ENCODE results near the gene KATNAL1.

Gene KATNAL1

DNA sequence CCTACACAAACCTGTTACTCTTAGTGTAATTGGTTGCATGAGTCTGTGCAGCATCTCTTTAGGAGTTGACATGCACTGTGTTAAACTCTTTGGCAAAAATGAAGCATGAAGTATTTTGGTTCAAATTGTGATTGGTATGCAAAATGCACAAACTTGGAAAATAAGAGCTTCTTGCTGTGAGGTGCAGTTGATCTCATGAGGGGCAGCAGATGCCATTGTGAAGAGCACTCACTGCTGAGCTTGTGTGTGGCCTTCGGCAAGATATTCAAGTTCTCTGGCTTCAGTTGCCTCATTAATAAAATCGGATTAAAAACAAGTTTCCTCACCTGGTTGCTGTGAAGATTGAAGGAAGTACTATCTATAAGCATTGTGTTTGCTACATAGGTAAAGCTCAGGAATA, 142.3 kb downstream of the KATNAL1 start:
- DNase-seq (ENCODE audit: low read depth, low spot score) = no peak

DNA sequence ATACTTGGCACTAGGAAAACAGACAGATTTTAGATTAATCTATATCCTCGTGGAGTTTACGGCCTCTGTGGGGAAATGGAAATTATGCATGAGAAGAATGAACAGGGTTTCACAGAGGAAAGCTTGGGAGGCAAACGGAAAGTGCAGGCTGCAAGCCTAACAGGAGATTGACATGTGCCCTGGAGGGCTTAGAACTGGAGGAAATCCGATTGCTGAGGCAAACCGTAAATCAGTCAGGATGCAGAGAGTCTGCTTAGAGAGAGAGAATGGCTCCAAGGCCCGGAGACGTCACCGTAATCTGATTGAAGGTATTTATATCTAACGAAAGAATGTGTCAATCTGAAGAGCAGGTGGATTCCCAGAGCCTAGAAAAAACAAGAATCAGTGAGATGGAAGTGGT, 143.2 kb downstream of the KATNAL1 start:
- no peak for DNase-seq (ENCODE audit: low read depth, low spot score)

- DNase-seq (ENCODE audit: low read depth, low spot score) = no peak
These were observed 143.9 kb downstream of the KATNAL1 start for GRCh38 chr13:30163441-30163840.

GRCh38 chr13:30159446-30159839, 147.9 kb downstream of the KATNAL1 start:
- peak; percentile 89 for DNase-seq (ENCODE audit: low read depth, low spot score)

DNA sequence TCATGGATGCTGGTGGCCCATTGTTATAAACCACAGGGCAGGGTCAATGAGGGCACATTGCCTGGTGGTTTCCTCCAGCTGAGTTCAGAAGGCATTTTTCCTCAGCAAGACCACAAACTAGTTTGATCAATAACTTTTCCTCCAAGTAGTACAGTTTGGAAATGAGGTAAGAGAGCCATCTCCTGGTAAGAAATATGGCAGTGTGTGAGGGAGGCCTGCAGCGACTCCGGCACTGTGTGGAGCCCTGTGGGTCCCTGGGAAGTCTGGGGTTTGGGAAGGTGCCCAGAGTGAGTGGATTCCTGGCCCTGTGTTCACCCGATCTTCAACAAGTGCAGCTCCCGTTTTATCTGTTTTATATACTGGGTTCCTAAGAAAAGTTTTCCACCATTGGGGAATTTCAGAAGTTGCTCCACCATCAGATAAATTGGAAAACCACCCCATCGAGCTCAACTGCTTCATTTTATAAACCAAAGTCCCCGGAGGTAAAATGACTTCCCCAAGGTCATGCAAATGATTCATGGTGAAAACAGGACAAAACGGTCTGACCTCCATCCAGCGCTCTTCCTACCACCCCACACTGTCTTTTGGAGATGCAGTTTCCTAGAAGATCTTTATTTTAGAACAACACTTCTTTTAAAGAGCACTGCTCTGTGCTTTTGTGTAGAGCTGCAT, 148.4 kb downstream of the KATNAL1 start:
- peak; percentile 47 for DNase-seq (ENCODE audit: low read depth, low spot score)

DNA sequence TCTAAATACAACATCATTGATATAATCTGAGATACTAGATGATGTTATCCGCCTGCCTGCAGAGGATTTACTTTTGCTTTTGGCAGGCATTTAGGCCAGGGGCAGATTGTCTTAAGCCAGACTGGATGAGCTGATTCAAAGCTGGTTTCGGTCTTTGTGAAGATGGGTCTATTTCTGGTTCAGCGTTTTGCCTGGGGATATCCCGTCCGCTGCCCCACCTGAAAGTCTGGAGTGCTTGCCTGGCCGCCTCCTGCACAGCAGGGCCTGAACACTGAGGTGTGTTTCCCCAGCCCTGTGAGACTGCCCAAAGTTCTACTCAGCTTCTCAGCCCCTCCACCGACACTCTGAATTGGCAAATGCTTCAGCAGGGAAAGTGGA, 149.7 kb downstream of the KATNAL1 start:
- no peak for DNase-seq (ENCODE audit: low read depth, low spot score)

DNA sequence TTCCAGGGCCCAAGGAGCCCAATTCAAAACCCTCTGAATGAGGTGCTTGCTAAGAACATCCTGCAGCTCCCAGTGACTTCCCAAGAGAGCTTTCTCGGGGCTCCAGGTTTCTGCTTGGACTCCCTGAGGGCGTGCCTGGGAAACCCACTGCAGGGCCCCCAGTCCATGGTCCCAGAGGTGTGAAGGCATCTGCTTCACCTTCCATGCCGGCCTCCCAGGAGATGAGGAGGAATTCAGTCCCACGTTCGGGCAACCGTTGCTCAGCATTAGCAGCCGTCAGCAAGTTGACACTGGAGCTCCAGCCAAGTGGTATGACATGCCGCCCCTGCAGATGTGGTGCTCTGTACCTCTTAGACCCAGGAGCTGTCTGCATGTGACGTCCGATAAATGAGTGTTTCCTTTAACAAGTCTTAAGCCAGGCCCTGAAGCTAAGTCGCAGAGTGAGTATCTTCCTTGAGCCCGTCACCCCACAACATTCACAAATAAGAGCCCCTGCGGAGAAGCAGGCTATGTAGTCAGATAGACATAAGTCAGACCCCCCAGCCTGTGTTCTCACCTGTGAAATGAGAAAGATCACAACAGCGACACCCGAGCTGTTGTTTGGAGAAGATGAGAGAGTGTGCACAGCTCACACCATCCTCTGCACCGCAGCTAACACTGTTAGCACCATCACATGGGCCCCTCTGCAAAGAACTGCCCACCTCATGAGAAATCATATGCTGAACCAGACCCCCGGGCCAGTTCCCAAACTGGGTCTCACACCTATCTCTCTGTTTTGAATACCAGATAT, 150.3 kb downstream of the KATNAL1 start:
- no peak for DNase-seq (ENCODE audit: low read depth, low spot score)

- no peak for DNase-seq (ENCODE audit: low read depth, low spot score)
These were observed 151.1 kb downstream of the KATNAL1 start for GRCh38 chr13:30156270-30156669.

DNA sequence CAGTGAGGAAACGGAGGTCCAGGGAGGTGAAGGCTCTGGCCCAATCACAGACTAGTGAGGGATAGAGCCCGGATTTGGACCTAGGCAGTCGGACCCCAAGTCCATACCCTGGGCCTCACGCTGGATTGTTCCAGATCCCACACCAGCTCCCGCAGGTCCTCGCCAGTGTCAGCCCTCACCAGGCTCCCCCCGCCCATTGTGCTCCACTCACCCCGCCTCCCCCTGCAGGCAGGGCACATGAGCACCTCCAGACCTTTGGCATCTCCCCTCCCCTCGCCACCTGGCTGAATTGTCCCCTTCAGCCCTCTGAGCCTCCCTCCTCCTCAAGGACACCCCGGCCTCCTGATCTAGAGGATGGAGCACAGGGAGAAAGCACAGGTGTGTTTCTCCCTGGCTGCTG, 152.4 kb downstream of the KATNAL1 start:
- no peak for DNase-seq (ENCODE audit: low read depth, low spot score)

DNA sequence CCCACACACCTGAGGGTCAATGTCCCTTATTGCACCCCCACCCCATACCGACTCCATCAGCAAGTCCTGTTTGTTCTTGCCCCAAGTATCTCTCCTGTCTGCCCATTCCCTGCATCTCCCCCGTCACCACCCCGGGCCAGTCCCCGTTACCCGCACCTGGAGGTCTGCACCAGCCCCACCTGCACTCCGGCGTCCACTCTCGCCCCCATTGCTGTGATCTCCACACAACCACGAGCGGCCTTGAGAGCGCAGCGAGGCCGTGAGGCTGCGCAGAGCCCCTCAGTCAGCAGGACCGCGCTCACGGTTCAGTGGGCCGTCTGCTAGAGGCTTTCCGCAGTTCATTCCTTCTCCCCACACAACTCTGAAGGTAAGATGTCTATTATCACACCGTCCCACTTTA, 152.8 kb downstream of the KATNAL1 start:
- DNase-seq (ENCODE audit: low read depth, low spot score) = no peak

DNA sequence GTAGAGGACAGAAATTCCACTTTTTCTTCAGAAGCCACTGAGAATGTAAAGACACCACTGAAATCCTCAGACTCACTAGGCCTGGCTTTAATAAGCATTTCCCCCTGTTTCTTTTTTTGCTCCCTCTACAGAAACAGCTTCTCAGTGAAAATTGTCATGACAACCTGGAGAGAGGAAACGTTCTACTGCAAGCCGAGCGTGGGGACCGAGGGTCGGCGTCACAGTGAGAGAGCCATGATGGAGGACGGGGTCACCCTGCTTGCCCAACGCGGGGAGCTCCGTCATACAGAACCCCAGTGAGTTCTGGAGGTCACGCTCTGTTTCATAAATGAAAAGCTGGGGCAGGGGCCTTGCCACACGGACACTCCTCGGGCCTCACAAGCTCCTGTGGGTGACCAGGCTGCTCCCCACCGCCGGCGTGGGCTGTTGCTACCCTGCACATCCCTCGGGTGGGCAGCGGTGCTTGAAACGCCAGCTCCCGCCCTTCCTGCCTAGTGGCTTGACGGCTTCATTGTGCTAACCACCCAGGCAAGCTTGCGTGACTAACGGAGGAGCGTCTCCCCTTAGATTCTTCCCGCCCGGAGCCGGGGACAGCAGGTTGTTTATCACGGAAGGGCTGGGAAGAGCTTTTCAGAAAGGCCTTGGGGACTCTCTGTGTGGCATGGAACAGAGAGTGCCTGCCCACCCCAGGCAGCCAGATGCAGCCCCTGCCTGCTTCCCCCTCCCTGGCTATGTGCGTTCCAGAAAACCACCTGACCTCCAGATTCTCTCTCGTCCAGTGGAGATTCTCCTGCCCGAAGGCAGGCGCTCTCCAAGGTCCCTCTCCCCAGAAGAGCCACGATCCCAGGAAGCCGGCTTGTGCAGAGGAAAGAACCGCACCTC, 153.6 kb downstream of the KATNAL1 start:
- no peak for DNase-seq (ENCODE audit: low read depth, low spot score)
